SK-N-SH treated with all-trans-retinoic acid at 6 μM for 48 hours (cell line): ENCODE data around the gene TRAF1.

Source experiments
- ARNTL ChIP-seq: fragments of 450-650 bp; formaldehyde crosslinking; IDR thresholded peaks from 2 replicates; pipeline ENCODE4 v1.5.0; 2020; ENCODE audit warnings: low read depth, mild to moderate bottlenecking, moderate library complexity, borderline replicate concordance
- BACH2 ChIP-seq: fragments of 250-450 bp; sonication (Bioruptor Pico); IDR thresholded peaks from 2 replicates; pipeline ENCODE4 v1.9.0; 2021; ENCODE audit warnings: mild to moderate bottlenecking, borderline replicate concordance
- CREB5 ChIP-seq: fragments of 250-450 bp; sonication (Bioruptor Pico); IDR thresholded peaks from 2 replicates; pipeline ENCODE4 v1.5.1; 2020; ENCODE audit warnings: low read depth, mild to moderate bottlenecking, moderate library complexity
- CSRNP3 ChIP-seq: fragments of 250-450 bp; sonication (Bioruptor Pico); IDR thresholded peaks from 2 replicates; pipeline ENCODE4 v1.5.1; 2021; ENCODE audit warnings: mild to moderate bottlenecking, moderate library complexity
- GLIS3 ChIP-seq: fragments of 250-450 bp; sonication (Bioruptor Pico); IDR thresholded peaks from 2 replicates; pipeline ENCODE4 v1.5.0; 2020; ENCODE audit warnings: mild to moderate bottlenecking, moderate library complexity
- TCF4 ChIP-seq: fragments of 250-450 bp; sonication (Bioruptor Pico); IDR thresholded peaks from 2 replicates; pipeline ENCODE4 v1.8.0; 2021; ENCODE audit warnings: mild to moderate bottlenecking, moderate library complexity, borderline replicate concordance
- ZFP3 ChIP-seq: fragments of 250-450 bp; sonication (Bioruptor Pico); IDR thresholded peaks from 2 replicates; pipeline ENCODE4 v1.5.0; 2020; ENCODE audit warnings: mild to moderate bottlenecking, moderate library complexity
- ZNF565 ChIP-seq: fragments of 450-650 bp; formaldehyde crosslinking; conservative IDR thresholded peaks from 2 replicates; pipeline ENCODE4 v1.5.0; 2020; ENCODE audit warnings: low read depth, mild to moderate bottlenecking, moderate library complexity

DNA sequence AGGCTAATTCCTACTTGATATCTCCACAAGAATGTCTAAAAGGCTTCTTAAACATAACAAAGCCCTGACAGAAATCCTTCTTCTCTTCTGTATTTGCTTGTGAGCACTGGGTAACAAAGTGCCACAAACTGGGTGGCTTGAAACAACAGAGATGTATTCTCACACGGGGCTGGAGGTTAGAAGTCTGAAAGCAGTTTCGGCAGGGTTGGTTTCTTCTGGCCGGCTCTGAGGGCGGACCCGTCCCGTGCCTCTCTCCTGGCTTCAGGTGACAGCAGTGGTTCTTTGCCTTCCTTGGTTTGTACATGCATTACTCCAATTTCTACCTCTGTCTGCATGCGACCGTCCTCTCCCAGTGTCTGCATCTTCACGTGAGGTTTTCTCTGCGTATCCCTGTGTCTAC lies 14.0 kb upstream of the TRAF1 start:
- TF ChIP-seq CREB5 (CRISPR knock-in tag), result no peak
- no peak for TF ChIP-seq TCF4
- no peak for TF ChIP-seq ARNTL
- TF ChIP-seq GLIS3 (CRISPR knock-in tag), result no peak
- TF ChIP-seq ZNF565 (CRISPR knock-in tag), result no peak
- no peak for TF ChIP-seq CSRNP3 (CRISPR knock-in tag)
- no peak for TF ChIP-seq BACH2
- TF ChIP-seq ZFP3 (CRISPR knock-in tag), result no peak
